ENCODE data around the gene ARL5A.
"Not testable (repeated sequence)": the region's sequence is repeated elsewhere in the genome, so short reads cannot be mapped to it uniquely, and the experiment has no call there.

The ARL5A gene, protein sequence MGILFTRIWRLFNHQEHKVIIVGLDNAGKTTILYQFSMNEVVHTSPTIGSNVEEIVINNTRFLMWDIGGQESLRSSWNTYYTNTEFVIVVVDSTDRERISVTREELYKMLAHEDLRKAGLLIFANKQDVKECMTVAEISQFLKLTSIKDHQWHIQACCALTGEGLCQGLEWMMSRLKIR
- 9.9 to 32.0 (median 21.1) reads per million in 4 donors for total RNA-seq

DNA sequence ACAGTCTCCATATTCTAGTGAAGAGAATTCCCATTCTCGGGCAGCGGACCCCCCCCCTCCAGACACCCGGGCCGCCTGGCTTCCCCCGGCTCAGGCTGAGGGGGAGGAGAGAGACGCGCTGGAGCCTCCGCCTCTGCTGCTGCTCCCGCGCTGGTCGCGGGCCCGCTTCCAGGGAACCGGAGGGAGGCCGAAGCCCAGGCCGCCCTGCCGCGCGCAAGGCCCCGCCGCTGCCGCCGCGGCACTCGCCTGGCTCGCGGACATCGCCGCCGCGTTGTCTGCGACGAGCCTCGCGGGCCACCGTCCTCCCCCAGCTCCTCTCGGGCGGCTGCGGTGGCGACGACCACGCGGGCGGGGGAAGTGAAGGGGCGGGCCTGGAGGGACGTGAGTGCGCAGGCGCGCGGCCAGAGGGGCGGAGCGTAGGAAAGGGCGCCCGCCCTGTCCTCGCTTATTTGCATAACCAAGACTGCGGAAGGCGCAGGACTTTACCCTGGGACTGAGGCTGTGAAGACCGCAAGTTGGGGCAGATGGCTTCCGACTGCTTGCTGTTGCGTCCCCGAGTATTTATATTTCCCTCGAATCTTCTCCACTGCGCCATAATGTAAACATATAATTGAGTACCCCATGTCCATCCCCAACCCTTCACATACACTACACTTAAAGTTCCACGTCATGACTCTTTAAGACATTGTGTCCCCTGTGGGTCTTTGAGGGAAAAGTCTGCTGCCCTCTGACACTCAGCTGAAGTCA is at the start of gene ARL5A:
Gene ARL5A (minus strand): TSS at position 279 of the 747 bp plus-strand sequence. CDS start 245 bp downstream, at position 34.
- peak; percentile 90 to 97 (median 91) for DNase-seq

GRCh38 chr2:151875631-151876030 is 47.4 kb upstream of the ARL5A start:
- DNase-seq: not testable (repeated sequence)

- no peak for DNase-seq
Measured at GRCh38 chr2:151872463-151872862, 44.2 kb upstream of the ARL5A start.

- DNase-seq: no peak
Measured at GRCh38 chr2:151869291-151869690, 41.1 kb upstream of the ARL5A start.

- DNase-seq: no peak
Measured at GRCh38 chr2:151862700-151863099, 34.5 kb upstream of the ARL5A start.

- no peak for DNase-seq
Measured at GRCh38 chr2:151861174-151861573, 33.0 kb upstream of the ARL5A start.

GRCh38 chr2:151860613-151861146 is 32.5 kb upstream of the ARL5A start:
- DNase-seq: no peak

- DNase-seq: no peak
Measured at GRCh38 chr2:151860210-151860609, 32.0 kb upstream of the ARL5A start.

- DNase-seq: no peak
Measured at GRCh38 chr2:151857650-151858049, 29.4 kb upstream of the ARL5A start.

- no peak for DNase-seq
Measured at GRCh38 chr2:151855111-151855510, 26.9 kb upstream of the ARL5A start.

- DNase-seq: no peak
Measured at GRCh38 chr2:151853070-151853758, 25.0 kb upstream of the ARL5A start.

DNA sequence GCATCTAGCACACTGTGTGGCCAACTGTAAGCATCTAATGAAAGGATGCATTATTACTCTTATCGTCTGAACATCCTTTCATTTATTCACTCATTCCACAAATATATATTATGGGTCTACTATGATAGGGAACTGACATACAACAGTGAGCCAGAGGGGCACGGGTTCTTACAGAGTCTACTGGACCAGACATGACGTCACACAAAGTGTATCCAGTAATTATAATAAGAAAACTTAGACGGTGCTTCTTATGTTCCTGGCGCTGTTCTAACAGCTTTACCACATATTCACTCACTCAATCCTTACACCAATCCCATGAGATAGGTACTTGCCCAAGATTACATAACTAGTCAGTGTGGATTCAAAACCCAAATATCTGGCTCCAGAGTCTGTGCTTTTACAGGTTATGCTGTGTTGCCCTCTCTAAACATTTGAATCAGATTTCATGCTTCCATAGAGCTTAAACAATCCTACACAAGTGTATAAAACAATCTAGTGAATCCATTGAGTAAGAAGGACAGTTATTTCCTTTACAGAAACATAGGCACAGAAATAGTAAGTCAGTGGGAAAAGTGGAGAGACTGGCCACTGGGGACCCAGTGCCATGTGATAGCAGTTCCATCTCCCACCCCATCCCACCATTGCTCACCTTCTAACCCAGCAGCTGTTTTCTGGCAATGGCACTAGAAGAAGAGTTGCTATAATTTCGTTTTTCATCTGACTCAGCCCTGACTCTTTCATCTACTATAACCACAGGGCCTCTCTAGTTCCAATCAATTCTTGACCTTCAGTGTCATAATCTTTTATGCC is 24.2 kb upstream of the ARL5A start:
- DNase-seq: no peak

- DNase-seq: no peak
Measured at GRCh38 chr2:151851761-151852160, 23.5 kb upstream of the ARL5A start.

GRCh38 chr2:151849413-151850010 is 21.3 kb upstream of the ARL5A start:
- DNase-seq: no peak

GRCh38 chr2:151845884-151846283 is 17.7 kb upstream of the ARL5A start:
- DNase-seq: no peak

DNA sequence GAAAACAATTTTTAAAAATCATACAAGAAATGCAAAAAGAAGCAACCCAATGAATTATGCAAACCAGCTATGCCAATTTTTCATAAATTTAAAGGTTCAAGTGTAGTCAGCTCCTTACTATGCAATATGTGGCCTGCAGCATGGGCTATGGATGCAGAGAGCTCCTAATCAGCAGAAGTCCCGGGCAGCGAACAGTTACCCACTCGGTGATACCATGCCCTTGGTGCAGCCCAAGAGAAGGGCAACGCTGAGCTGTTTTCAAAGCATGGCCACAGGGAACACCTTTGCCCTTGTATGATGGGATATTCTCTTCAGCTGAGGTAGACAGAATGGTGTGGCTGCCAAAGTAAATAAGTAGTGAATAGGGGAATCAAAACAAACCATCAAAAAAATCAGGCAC is 17.3 kb upstream of the ARL5A start:
- DNase-seq: no peak

- DNase-seq: no peak
Measured at GRCh38 chr2:151844211-151844896, 16.1 kb upstream of the ARL5A start.

GRCh38 chr2:151843691-151844061 is 15.5 kb upstream of the ARL5A start:
- DNase-seq: no peak

- DNase-seq: no peak
Measured at GRCh38 chr2:151842830-151843690, 14.8 kb upstream of the ARL5A start.

GRCh38 chr2:151841047-151841424 is 12.8 kb upstream of the ARL5A start:
- no peak for DNase-seq

All from T-helper 1 cell (primary cell).